Measurements from ENCODE around the gene ITGB1BP1. TPM values are rescaled to one million over a fixed set of nuclear protein-coding genes. Genes with fewer than 3 reads are reported as not detected.

Gene ITGB1BP1
- total RNA-seq, 2 donors from 2014 or later = 26.9 to 36.8 TPM

- no peaks in the 10 kb centered on the region for H3K27me3 ChIP-seq (replicated peaks; ENCODE audit: insufficient read depth)
- TF ChIP-seq POLR2A (IDR thresholded peaks at IDR 0.05) (no peak), CTCF (IDR thresholded peaks at IDR 0.05) (no peak), POLR2AphosphoS5 (IDR thresholded peaks at IDR 0.05) (no peak)
- H3K4me3 ChIP-seq = no peak overlapping the region
- DNase-seq (ENCODE audit: low spot score) = no peak
- H3K27ac ChIP-seq = no peak overlapping the region
- no peaks in the 10 kb centered on the region for H3K36me3 ChIP-seq
- WGBS = 84% methylated on average over 5 of the region's 5 CpGs
- no peaks in the 10 kb centered on the region for H3K9me3 ChIP-seq
- intact Hi-C loops (cut with DNase I) = no loop called here
- no peaks in the 10 kb centered on the region for H3K4me1 ChIP-seq (replicated peaks)
Observed at GRCh38 chr2:9428965-9429577, 5.7 kb upstream of the ITGB1BP1 start.

GRCh38 chr2:9424447-9425164 is 1.3 kb upstream of the ITGB1BP1 start:
- no peak for TF ChIP-seq POLR2AphosphoS5 (IDR thresholded peaks at IDR 0.05)
- TF ChIP-seq POLR2A (IDR thresholded peaks at IDR 0.05) = no peak
- TF ChIP-seq CTCF (IDR thresholded peaks at IDR 0.05) = no peak
- peak overlapping the region; percentile 60 to 91 for H3K4me3 ChIP-seq
- H3K36me3 ChIP-seq = no peaks in the 10 kb centered on the region
- WGBS = 59% methylated on average over 11 of the region's 11 CpGs
- DNase-seq (ENCODE audit: low spot score) = no peak
- H3K27me3 ChIP-seq (replicated peaks; ENCODE audit: insufficient read depth) = no peaks in the 10 kb centered on the region
- H3K4me1 ChIP-seq (replicated peaks) = peaks cover 2% of the 10 kb centered on the region
- H3K9me3 ChIP-seq = no peaks in the 10 kb centered on the region
- intact Hi-C loops (cut with DNase I) = no loop called here
- H3K27ac ChIP-seq = no peak overlapping the region

GRCh38 chr2:9423922-9424272 is 569 bp upstream of the ITGB1BP1 start:
- no peak for TF ChIP-seq POLR2A (IDR thresholded peaks at IDR 0.05)
- TF ChIP-seq POLR2AphosphoS5 (IDR thresholded peaks at IDR 0.05) = no peak
- TF ChIP-seq CTCF (IDR thresholded peaks at IDR 0.05) = no peak
- Histone ChIP-seq H3K4me1 (replicated peaks) (peaks cover 2% of the 10 kb centered on the region), H3K4me3 (peak overlapping the region; percentile 60 to 91), H3K27me3 (replicated peaks; ENCODE audit: insufficient read depth) (no peaks in the 10 kb centered on the region), H3K9me3 (no peaks in the 10 kb centered on the region), H3K27ac (peak overlapping the region; percentile 89 to 92), H3K36me3 (no peaks in the 10 kb centered on the region)
- under 1% methylated on average over 21 of the region's 21 CpGs for WGBS
- intact Hi-C loops (cut with DNase I) = loop anchor here (2.0 kb wide), 1 partner anchor 217 kb away; the partner anchor contains the start of gene ASAP2
- no peak for DNase-seq (ENCODE audit: low spot score)

GRCh38 chr2:9422321-9423099 is 818 bp downstream of the ITGB1BP1 start:
- Histone ChIP-seq H3K4me1 (replicated peaks) (peaks cover 2% of the 10 kb centered on the region), H3K4me3 (peak overlapping the region; percentile 60 to 91)
- no peak for DNase-seq (ENCODE audit: low spot score)

More at GRCh38 chr2:9422321-9423099, 818 bp downstream of the ITGB1BP1 start:
- Histone ChIP-seq H3K27ac (peak overlapping the region; percentile 89 to 92), H3K9me3 (no peaks in the 10 kb centered on the region), H3K36me3 (no peaks in the 10 kb centered on the region), H3K27me3 (replicated peaks; ENCODE audit: insufficient read depth) (no peaks in the 10 kb centered on the region)
- intact Hi-C loops (cut with DNase I) = loop anchor here (2.0 kb wide), 1 partner anchor 216 kb away; the partner anchor contains the start of gene ASAP2
- WGBS = 3% methylated on average over 37 of the region's 42 CpGs
- no peak for TF ChIP-seq POLR2A (IDR thresholded peaks at IDR 0.05)
- no peak for TF ChIP-seq POLR2AphosphoS5 (IDR thresholded peaks at IDR 0.05)
- no peak for TF ChIP-seq CTCF (IDR thresholded peaks at IDR 0.05)

Measured in prostate gland (tissue), 2 donors.